Measurements from ENCODE around the gene MYZAP.

GRCh38 chr15:57550640-57551039 lies 41.1 kb upstream of the MYZAP start:
- TF ChIP-seq POLR2A (IDR thresholded peaks at IDR 0.05), result no peak
- no peak for TF ChIP-seq CTCF (IDR thresholded peaks at IDR 0.05)
